Right cardiac atrium (tissue), 5 donors: ENCODE measurements around the gene KLHL25. TPM values are rescaled to one million over a fixed set of nuclear protein-coding genes. Genes with fewer than 3 reads are reported as not detected.

ENCODE experiments used
- ATAC-seq, 2 donors: fragments of 200-7000 bp; cut with Tn5 transposase; one replicate each; pipeline versions ENCODE4 v1.8.0 to v1.9.1; 2020; ENCODE audit warnings: moderate library complexity in 2 of 2, mild to moderate bottlenecking in 1 of 2
- DNase-seq, 3 donors: peaks; one replicate each; pipeline ENCODE4 v3.0.0-alpha.2; 2020
- H3K27ac ChIP-seq: one replicate; pipeline ENCODE4 v1.5.1; 2013; ENCODE audit warnings: mild to moderate bottlenecking, low read length, control low read depth, moderate library complexity
- H3K27me3 ChIP-seq: one replicate; pipeline ENCODE4 v1.6.1; 2013; ENCODE audit not compliant: control insufficient read depth, insufficient read depth
- H3K4me1 ChIP-seq: one replicate; pipeline ENCODE4 v1.6.1; 2013; ENCODE audit warnings: low read length; ENCODE audit not compliant: control insufficient read depth, insufficient read depth
- H3K4me3 ChIP-seq: one replicate; pipeline ENCODE4 v1.5.1; 2013; ENCODE audit warnings: low read length, control low read depth
- H3K9me3 ChIP-seq: one replicate; pipeline ENCODE4 v1.6.1; 2013; ENCODE audit warnings: low read length; ENCODE audit not compliant: control insufficient read depth
- WGBS: extraction: QIAGEN DNeasy Blood & Tissue Kit; methylation state at CpG from one replicate; pipeline ENCODE4 v1.1.7; 2013; 5-methylcytosine and 5-hydroxymethylcytosine counted together
- intact Hi-C, 4 donors: fragments of 100-400 bp; cut with DNase I; formaldehyde crosslinking; loops; one replicate each; pipeline versions ENCODE4 v1.11.0 to v1.14.0; 2022 to 2023
- polyA plus RNA-seq: library from polyadenylated mRNA; stranded (reverse); fragments of 200-250 nt; gene quantifications from one replicate; pipeline ENCODE4 v1.2.3, GENCODE V29; 2013
- total RNA-seq, 4 donors: library from RNA; stranded (reverse); fragmentation: NEBNext Ultra II Directional; extraction: Animal tissue kit (Norgen Biotek cat#: 25700); gene quantifications; one replicate each; pipeline ENCODE4 v1.2.1, GENCODE V29; 2021
- donor health status: healthy with polysubstance abuse.
- donor health status: DM: no; HTN: yes; CAD: no.
- donor health status: DM: no; HTN: no; CAD: no.
- donor health status: DM: no; HTN: yes; CAD: no; lungs with severe emphysema.
- donor health status: DM: yes; HTN: yes; CAD: no.

The KLHL25 gene
- total and polyA plus RNA-seq, 5 donors, result 3.4 to 6.6 (median 4.8) TPM

DNA sequence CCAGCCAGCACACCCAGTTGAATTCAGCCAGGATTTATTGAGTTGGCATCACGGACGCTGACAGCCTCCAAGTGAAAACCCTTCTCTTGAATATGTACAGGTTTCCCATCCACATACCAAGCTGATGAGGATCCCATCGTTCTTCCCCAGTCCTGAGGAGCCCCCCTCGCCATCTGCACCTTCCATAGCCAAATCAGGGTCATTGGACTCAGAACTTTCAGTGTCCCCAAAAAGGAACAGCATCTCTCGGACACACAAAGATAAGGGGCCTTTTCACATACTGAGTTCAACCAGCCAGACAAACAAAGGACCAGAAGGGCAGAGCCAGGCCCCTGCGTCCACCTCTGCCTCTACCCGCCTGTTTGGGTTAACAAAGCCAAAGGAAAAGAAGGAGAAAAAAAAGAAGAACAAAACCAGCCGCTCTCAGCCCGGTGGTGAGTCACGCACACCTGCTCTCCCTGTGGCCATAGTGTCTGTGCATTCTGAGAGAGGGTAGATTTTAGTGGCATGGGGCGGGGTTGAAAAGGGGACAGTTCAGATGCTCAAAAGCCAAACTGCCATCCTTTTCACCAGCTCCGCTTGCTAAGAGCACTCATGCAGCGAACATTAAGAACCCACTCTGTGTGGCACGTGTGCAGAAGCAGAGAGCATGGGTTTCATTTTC lies 51.2 kb downstream of the KLHL25 start:
- no peaks in the 10 kb centered on the region for H3K9me3 ChIP-seq
- DNase-seq (no peak), ATAC-seq (no peak)
- intact Hi-C loops, result loop anchor here in 2 of 4 donors (5.0 to 10.0 kb wide), 2 partner anchors 51 to 89 kb away; partner anchors contain the start of gene KLHL25 (in 2 of the 2)
- WGBS, result 82% methylated on average over 14 of the region's 14 CpGs
- H3K27me3 ChIP-seq, result no peaks in the 10 kb centered on the region
- H3K4me3 ChIP-seq, result no peak overlapping the region
- peaks cover 3% of the 10 kb centered on the region for H3K4me1 ChIP-seq
- peak overlapping the region; percentile 5 for H3K27ac ChIP-seq

DNA sequence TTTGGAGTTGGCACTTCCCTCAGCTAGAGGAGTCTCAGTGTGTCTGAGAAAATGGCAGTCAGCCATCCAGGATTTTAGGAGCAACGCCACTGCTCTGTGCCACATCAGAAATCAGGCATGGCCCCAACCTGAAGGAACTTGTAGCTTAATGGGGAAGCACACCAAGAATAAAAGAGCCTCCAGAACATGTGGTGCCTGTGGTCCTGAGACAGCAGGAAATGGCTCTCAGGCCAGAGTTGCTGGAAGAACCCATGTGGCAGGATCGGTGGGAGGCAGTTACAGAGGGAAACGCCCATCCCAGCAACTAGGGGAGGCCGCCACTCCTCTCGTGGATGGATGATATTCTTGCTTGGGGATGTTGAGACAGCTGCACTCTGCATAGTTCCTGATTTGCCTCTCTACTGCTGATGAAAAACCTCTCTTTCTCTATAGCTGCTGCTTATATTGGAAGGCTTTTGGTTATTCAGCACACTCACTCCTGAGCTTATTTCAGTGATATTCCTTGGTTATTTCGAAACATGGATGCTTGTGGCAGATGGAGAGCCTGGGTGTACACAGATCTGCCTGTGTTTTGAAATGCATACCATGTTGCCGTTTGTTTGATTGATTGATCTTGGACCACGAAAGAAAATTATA lies 52.4 kb downstream of the KLHL25 start:
- Histone ChIP-seq H3K9me3 (no peaks in the 10 kb centered on the region), H3K4me1 (no peaks in the 10 kb centered on the region)

DNA sequence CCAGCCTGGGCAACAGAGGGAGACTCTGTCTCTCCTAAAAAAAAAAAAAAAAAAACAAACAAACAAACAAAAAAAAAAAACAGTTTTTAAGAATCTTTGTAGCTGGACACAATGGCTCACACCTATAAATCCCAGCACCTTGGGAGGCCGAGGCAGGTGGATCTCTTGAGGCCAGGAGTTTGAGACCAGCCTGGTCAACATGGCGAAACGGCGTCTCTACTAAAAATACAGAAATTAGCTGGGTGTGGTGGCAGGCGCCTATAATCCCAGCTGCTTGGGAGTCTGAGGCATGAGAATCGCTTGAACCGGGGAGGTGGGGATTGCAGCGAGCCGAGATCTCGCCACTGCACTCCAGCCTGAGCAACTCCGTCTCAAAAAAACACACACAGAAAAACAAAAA lies 53.1 kb downstream of the KLHL25 start:
- no peaks in the 10 kb centered on the region for H3K27me3 ChIP-seq
- DNase-seq (no peak), ATAC-seq (no peak)
- no peaks in the 10 kb centered on the region for H3K4me1 ChIP-seq
- H3K9me3 ChIP-seq, result no peaks in the 10 kb centered on the region
- intact Hi-C loops, result loop anchor here in 2 of 4 donors (5.0 to 10.0 kb wide), 2 partner anchors 53 to 91 kb away; partner anchors contain the start of gene KLHL25 (in 2 of the 2)
- 85% methylated on average over 11 of the region's 11 CpGs for WGBS
- no peak overlapping the region for H3K4me3 ChIP-seq
- H3K27ac ChIP-seq, result no peak overlapping the region

More for the DNA sequence above, 52.4 kb downstream of the KLHL25 start:
- WGBS, result 56% methylated on average over 8 of the region's 8 CpGs
- Histone ChIP-seq H3K4me3 (no peak overlapping the region), H3K27me3 (no peaks in the 10 kb centered on the region), H3K27ac (peak overlapping the region; percentile 17)
- DNase-seq, result no peak
- intact Hi-C loops, result loop anchor here in 2 of 4 donors (5.0 to 10.0 kb wide), 2 partner anchors 52 to 90 kb away; partner anchors contain the start of gene KLHL25 (in 2 of the 2)
- ATAC-seq, result peak; percentile 20 to 25

DNA sequence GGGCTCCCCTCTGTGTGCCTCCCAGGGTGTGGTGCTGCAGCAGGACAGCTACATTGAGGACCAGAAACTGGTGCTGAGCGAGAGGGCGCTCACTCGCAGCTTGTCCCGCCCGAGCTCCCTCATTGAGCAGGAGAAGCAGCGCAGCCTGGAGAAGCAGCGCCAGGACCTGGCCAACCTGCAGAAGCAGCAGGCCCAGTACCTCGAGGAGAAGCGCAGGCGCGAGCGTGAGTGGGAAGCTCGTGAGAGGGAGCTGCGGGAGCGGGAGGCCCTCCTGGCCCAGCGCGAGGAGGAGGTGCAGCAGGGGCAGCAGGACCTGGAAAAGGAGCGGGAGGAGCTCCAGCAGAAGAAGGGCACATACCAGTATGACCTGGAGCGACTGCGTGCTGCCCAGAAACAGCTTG lies 53.7 kb downstream of the KLHL25 start:
- Histone ChIP-seq H3K9me3 (no peaks in the 10 kb centered on the region), H3K27me3 (no peaks in the 10 kb centered on the region), H3K4me1 (no peaks in the 10 kb centered on the region), H3K27ac (no peak overlapping the region), H3K4me3 (no peak overlapping the region)
- intact Hi-C loops, result loop anchor here in 2 of 4 donors (5.0 to 10.0 kb wide), 2 partner anchors 54 to 91 kb away; partner anchors contain the start of gene KLHL25 (in 2 of the 2)
- peak in 2 of 3 donors; percentile 55 to 60 for DNase-seq
- 92% methylated on average over 20 of the region's 20 CpGs for WGBS
- peak in 1 of 2 donors; percentile 6 for ATAC-seq

DNA sequence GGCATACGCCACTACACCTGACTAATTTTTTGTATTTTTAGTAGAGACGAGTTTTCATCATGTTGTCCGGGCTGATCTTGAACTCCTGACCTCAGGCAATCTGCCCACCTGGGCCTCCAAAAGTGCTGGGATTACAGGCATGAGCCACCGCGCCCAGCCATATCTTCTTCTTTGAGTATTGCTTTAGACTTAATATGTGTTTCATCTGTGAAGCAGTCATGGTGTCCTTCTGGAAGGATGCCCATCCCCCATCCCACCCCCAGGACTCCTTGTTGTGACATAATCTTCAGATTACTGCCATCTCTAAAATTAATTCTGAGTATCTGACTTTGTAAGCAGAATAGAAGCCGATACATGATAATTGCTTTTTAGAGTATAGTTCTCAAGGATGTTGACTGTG lies 57.7 kb downstream of the KLHL25 start:
- H3K4me1 ChIP-seq, result no peaks in the 10 kb centered on the region
- no peak overlapping the region for H3K4me3 ChIP-seq
- intact Hi-C loops, result loop anchor here in 1 of 4 donors (5.0 kb wide), 1 partner anchor 105 kb away; no protein-coding TSS in a partner anchor
- no peak for ATAC-seq
- no peak overlapping the region for H3K27ac ChIP-seq
- WGBS, result 86% methylated on average over 6 of the region's 6 CpGs
- H3K9me3 ChIP-seq, result no peaks in the 10 kb centered on the region
- no peaks in the 10 kb centered on the region for H3K27me3 ChIP-seq
- no peak for DNase-seq

DNA sequence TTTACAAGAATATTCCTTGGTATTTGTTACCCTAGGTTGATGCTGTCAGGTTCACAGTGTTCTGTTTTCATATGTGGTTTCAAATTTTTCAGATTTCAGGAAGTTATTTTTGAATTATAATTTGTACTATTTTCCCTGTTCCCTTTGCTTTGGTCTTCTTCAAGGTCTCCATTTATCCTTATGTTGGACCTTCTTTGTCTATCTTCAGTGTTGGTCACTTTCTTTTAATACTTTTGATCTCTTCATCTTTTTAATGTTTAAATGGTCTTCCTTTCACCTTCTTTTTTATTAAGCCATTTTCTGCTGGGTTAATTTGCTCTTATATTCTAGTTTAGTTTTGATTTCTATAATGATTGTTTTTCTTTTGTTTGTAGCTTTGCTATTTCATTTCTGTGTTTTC lies 61.3 kb downstream of the KLHL25 start:
- ATAC-seq, result no peak
- no peak for DNase-seq
- no peaks in the 10 kb centered on the region for H3K4me1 ChIP-seq
- H3K27ac ChIP-seq, result no peak overlapping the region
- intact Hi-C loops, result loop anchor here in 1 of 4 donors (5.0 kb wide), 1 partner anchor 99 kb away; no protein-coding TSS in a partner anchor
- no peaks in the 10 kb centered on the region for H3K9me3 ChIP-seq
- H3K4me3 ChIP-seq, result no peak overlapping the region
- no peaks in the 10 kb centered on the region for H3K27me3 ChIP-seq

DNA sequence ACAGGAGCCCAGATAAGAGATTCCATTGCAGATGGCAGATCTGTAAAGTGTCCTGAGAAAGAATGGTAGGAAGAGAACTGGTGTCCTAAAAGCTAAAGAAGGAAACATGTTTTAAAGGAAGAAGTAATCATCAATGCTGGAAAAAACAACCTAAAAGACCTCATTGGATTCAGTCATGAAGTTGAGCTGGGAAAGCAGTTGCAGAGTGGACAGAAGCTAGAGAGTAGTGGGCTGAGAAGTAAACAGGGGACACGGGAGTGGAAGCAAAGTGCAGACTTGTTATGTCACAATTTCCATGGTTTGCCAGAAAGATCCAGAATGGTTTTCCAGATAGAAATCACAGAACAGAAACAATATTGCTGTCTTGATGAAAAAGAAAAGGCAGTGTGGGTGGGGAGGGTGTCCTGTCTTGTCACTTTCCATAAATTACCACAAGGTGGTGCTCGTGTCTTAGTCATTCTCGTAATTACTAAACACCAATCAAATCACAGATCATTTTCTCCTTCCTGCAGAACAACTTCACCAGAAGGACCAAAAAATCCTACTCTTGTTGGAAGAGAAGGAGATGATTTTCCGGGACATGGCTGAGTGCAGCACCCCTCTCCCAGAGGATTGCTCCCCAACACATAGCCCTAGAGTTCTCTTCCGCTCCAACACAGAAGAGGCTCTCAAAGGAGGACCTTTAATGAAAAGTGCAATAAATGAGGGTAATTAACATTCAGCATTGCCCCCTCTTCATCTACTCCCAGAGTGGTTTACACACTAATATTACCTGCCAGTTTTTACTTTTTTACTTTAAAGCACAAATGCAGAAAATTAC lies 64.5 kb downstream of the KLHL25 start:
- Histone ChIP-seq H3K27ac (no peak overlapping the region), H3K27me3 (no peaks in the 10 kb centered on the region), H3K4me3 (no peak overlapping the region), H3K9me3 (no peaks in the 10 kb centered on the region), H3K4me1 (no peaks in the 10 kb centered on the region)
- DNase-seq, result no peak
- WGBS, result 32% methylated on average over 5 of the region's 5 CpGs
- peak; percentile 57 to 62 for ATAC-seq
- intact Hi-C loops, result loop anchor here in 2 of 4 donors (2.0 to 5.0 kb wide), 2 partner anchors 101 to 102 kb away; no protein-coding TSS in a partner anchor

DNA sequence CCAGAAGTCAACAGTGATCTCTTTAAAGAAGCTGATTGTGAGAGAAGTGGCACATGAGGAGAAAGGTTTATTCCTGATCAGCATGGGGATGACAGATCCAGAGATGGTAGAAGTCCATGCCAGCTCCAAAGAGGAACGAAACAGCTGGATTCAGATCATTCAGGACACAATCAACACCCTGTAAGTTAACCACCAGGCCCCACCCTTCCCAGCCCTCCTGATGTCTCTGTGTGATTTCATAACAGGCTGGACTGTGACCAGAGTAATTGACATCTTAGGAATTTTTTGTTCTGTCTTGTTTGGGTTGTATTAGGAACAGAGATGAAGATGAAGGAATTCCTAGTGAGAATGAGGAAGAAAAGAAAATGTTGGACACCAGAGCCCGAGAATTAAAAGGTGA lies 67.7 kb downstream of the KLHL25 start:
- H3K4me1 ChIP-seq, result peaks cover 2% of the 10 kb centered on the region
- DNase-seq, result peak in 2 of 3 donors; percentile 50 to 78
- intact Hi-C loops, result loop anchor here in 1 of 4 donors (10.0 kb wide), 1 partner anchor 242 kb away; no protein-coding TSS in a partner anchor

DNA sequence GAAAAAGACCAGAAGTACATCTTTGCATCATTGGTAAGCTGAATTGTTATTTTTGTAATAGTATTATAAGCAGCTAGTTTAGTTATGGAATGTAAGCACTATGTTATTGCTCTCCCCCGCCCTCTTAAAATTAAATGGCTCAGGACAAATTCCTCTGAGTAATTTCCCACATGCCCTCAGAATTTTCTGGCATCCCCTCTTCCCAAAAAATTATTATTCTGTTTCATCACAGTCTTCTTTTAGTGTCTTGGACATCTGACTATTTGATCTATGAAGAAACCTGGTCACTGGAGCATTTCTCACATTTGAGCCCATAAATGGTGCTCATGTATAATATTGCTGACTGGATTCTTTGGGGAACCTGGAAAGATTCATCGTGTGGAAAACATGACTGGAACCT lies 68.3 kb downstream of the KLHL25 start:
- intact Hi-C loops, result loop anchor here in 1 of 4 donors (10.0 kb wide), 1 partner anchor 242 kb away; no protein-coding TSS in a partner anchor
- no peak for DNase-seq
- Histone ChIP-seq H3K27me3 (no peaks in the 10 kb centered on the region), H3K27ac (no peak overlapping the region), H3K4me3 (no peak overlapping the region), H3K9me3 (no peaks in the 10 kb centered on the region), H3K4me1 (peaks cover 2% of the 10 kb centered on the region)
- no peak for ATAC-seq
- 73% methylated on average over 2 of the region's 2 CpGs for WGBS

More for the DNA sequence above, 67.7 kb downstream of the KLHL25 start:
- Histone ChIP-seq H3K27me3 (no peaks in the 10 kb centered on the region), H3K9me3 (no peaks in the 10 kb centered on the region), H3K4me3 (no peak overlapping the region), H3K27ac (peak overlapping the region; percentile 71)
- WGBS, result 58% methylated on average over 2 of the region's 2 CpGs
- peak; percentile 30 to 37 for ATAC-seq

DNA sequence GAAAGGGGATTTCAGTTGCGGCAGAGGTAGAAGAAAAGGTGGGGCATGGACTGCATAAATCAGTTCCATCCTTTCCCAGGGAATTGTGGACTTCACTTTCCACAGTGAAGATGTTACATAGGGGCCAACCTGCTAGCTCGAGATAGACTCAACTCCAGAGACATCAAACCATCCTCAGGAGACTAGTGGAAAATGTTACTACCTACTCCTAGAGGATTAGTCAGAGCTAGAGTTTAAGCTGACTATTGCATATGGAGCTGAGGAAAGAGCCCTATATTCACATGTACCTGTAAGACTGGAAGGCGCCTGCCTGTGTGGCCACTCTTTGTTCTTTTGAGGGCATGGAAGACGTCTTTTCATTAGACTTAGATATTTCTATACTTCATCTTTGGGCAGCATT lies 69.2 kb downstream of the KLHL25 start:
- intact Hi-C loops, result loop anchor here in 1 of 4 donors (10.0 kb wide), 1 partner anchor 241 kb away; no protein-coding TSS in a partner anchor
- no peaks in the 10 kb centered on the region for H3K9me3 ChIP-seq
- H3K4me1 ChIP-seq, result peaks cover 2% of the 10 kb centered on the region
- peak overlapping the region; percentile 95 for H3K27ac ChIP-seq
- DNase-seq, result no peak
- H3K4me3 ChIP-seq, result peak overlapping the region; percentile 43
- WGBS, result 81% methylated on average over 4 of the region's 4 CpGs
- ATAC-seq, result no peak
- H3K27me3 ChIP-seq, result no peaks in the 10 kb centered on the region
